HPDE6-E6E7 (cell line): ENCODE results near the gene NDUFB11.

Experiments used
- DNase-seq: peaks from one replicate; pipeline ENCODE4 v3.0.0; 2011; ENCODE audit warnings: missing footprints; ENCODE audit errors: extremely low spot score

The NDUFB11 gene

GRCh38 chrX:47144626-47145394, at the start of gene NDUFB11, which contains the start of gene RBM10:
NDUFB11 (minus strand) TSS chrX:47144702; CDS start chrX:47144679, 23 bp downstream.
RBM10 (plus strand) TSS chrX:47145221; CDS start chrX:47147482, 2,261 bp downstream.
- DNase-seq = peak; percentile 77

GRCh38 chrX:47193475-47194193, 49.1 kb upstream of the NDUFB11 start, which contains the start of gene UBA1:
UBA1 (plus strand) TSS chrX:47193829; CDS start chrX:47198803, 4,974 bp downstream.
- peak; percentile 85 for DNase-seq

GRCh38 chrX:47191806-47192401, 47.4 kb upstream of the NDUFB11 start:
- DNase-seq = no peak

- DNase-seq = peak; percentile 36
Observed at GRCh38 chrX:47191331-47191730, 46.8 kb upstream of the NDUFB11 start.

GRCh38 chrX:47190445-47191269, 46.2 kb upstream of the NDUFB11 start:
- DNase-seq = peak; percentile 80

- DNase-seq = no peak
Observed at GRCh38 chrX:47189906-47190305, 45.4 kb upstream of the NDUFB11 start.

GRCh38 chrX:47187106-47187677, 42.7 kb upstream of the NDUFB11 start:
- DNase-seq = no peak

- DNase-seq = no peak
Observed at GRCh38 chrX:47186096-47186740, 41.7 kb upstream of the NDUFB11 start.

- no peak for DNase-seq
Observed at GRCh38 chrX:47185241-47185640, 40.7 kb upstream of the NDUFB11 start.

GRCh38 chrX:47184486-47184885, 40.0 kb upstream of the NDUFB11 start:
- DNase-seq = no peak

GRCh38 chrX:47182106-47182700, 37.7 kb upstream of the NDUFB11 start:
- DNase-seq = no peak

- no peak for DNase-seq
Observed at GRCh38 chrX:47181301-47181700, 36.8 kb upstream of the NDUFB11 start.

GRCh38 chrX:47180346-47180745, 35.8 kb upstream of the NDUFB11 start:
- DNase-seq = no peak

GRCh38 chrX:47179928-47180255, 35.4 kb upstream of the NDUFB11 start:
- DNase-seq = no peak

GRCh38 chrX:47179221-47179927, 34.9 kb upstream of the NDUFB11 start:
- DNase-seq = no peak

- DNase-seq = no peak
Observed at GRCh38 chrX:47178337-47178736, 33.8 kb upstream of the NDUFB11 start.

GRCh38 chrX:47177079-47177478, 32.6 kb upstream of the NDUFB11 start:
- no peak for DNase-seq

- no peak for DNase-seq
Observed at GRCh38 chrX:47176101-47176740, 31.7 kb upstream of the NDUFB11 start.

GRCh38 chrX:47175588-47175980, 31.1 kb upstream of the NDUFB11 start:
- DNase-seq = no peak
